Skeletal muscle tissue (tissue), 4 donors: ENCODE measurements around the gene RHOA. TPM values are rescaled to one million over a fixed set of nuclear protein-coding genes. Genes with fewer than 3 reads are reported as not detected.
"Not testable (repeated sequence)": the region's sequence is repeated elsewhere in the genome, so short reads cannot be mapped to it uniquely, and the experiment has no call there.

Experiments used
- H3K27ac ChIP-seq: one replicate; pipeline ENCODE4 v1.7.0; 2013; ENCODE audit warnings: mild to moderate bottlenecking, low read depth, low read length, inconsistent platforms
- H3K27me3 ChIP-seq, 3 donors: one replicate each; pipeline ENCODE4 v1.7.0; 2013; ENCODE audit warnings: low read length in 3 of 3; ENCODE audit not compliant: control insufficient read depth in 3 of 3, insufficient read depth in 3 of 3
- H3K36me3 ChIP-seq, 3 donors: one replicate each; pipeline ENCODE4 v1.7.0; 2013; ENCODE audit warnings: low read length in 3 of 3; ENCODE audit not compliant: control insufficient read depth in 3 of 3, insufficient read depth in 3 of 3
- H3K4me1 ChIP-seq, 3 donors: one replicate each; pipeline ENCODE4 v1.7.0; 2013; ENCODE audit warnings: low read length in 3 of 3, mild to moderate bottlenecking in 3 of 3; ENCODE audit not compliant: control insufficient read depth in 3 of 3, insufficient read depth in 3 of 3
- H3K4me3 ChIP-seq, 3 donors: one replicate each; pipeline ENCODE4 v1.7.0; 2013; ENCODE audit warnings: low read length in 3 of 3
- H3K9ac ChIP-seq, 3 donors: one replicate each; pipeline ENCODE4 v1.7.0; 2013; ENCODE audit warnings: low read length in 3 of 3, mild to moderate bottlenecking in 3 of 3, moderate library complexity in 2 of 3, low read depth in 1 of 3
- H3K9me3 ChIP-seq, 3 donors: one replicate each; pipeline ENCODE4 v1.7.0; 2013; ENCODE audit warnings: low read length in 3 of 3; ENCODE audit not compliant: control insufficient read depth in 3 of 3
- total RNA-seq: library from RNA; depleted of rRNA; stranded (reverse); fragments of >200 nt; gene quantifications from one replicate; pipeline ENCODE4 v1.2.3, GENCODE V29; 2014
- donor health status: Osteomylitis.

RHOA gene
- total RNA-seq, 1 donor from 2014 or later = 291 TPM

- Histone ChIP-seq H3K9me3 (no peaks in the 10 kb centered on the region), H3K4me1 (peaks cover 6 to 25% (median 12%) of the 10 kb centered on the region in 3 donors), H3K4me3 (peak overlapping the region; percentile 83 to 91 (median 84)), H3K27ac (peak overlapping the region; percentile 86), H3K36me3 (peaks cover 7 to 15% (median 7%) of the 10 kb centered on the region in 3 donors), H3K9ac (peak overlapping the region; percentile 73 to 89 (median 84)), H3K27me3 (no peaks in the 10 kb centered on the region)
Measured at GRCh38 chr3:49339581-49339940, 72.2 kb downstream of the RHOA start.

- H3K27me3 ChIP-seq = no peaks in the 10 kb centered on the region
- peak overlapping the region; percentile 25 for H3K27ac ChIP-seq
- no peaks in the 10 kb centered on the region for H3K9me3 ChIP-seq
- H3K4me1 ChIP-seq = peaks cover 0 to 19% (median 6%) of the 10 kb centered on the region in 3 donors
- peaks cover 17 to 38% (median 23%) of the 10 kb centered on the region in 3 donors for H3K36me3 ChIP-seq
- H3K9ac ChIP-seq = no peak overlapping the region
- H3K4me3 ChIP-seq = no peak overlapping the region
Measured at GRCh38 chr3:49333916-49334633, 77.7 kb downstream of the RHOA start.

DNA sequence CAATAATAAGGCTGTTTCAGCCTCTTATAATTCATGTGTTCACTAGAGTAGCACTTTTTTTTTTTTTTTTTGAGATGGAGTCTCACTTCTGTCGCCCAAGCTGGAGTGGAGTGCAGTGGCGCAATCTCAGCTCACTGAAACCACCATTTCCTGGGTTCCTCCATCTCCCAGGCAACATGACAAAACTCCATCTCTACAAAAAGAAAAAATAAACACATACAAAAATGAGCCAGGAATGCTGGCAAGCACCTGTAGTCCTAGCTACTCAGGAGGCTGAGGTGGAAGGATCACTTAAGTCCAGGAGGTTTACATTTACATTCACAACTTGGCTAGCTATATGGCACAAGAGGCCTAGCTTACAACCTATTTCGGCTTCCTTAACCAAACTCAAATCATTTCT is 78.7 kb downstream of the RHOA start:
- no peak overlapping the region for H3K27ac ChIP-seq
- H3K36me3 ChIP-seq = peaks cover 17 to 38% (median 23%) of the 10 kb centered on the region in 3 donors
- H3K4me3 ChIP-seq = no peak overlapping the region

GRCh38 chr3:49329186-49329585 is 82.6 kb downstream of the RHOA start:
- H3K36me3 ChIP-seq = peaks cover 36 to 49% (median 46%) of the 10 kb centered on the region in 3 donors
- no peaks in the 10 kb centered on the region for H3K27me3 ChIP-seq
- no peak overlapping the region for H3K4me3 ChIP-seq
- H3K27ac ChIP-seq = no peak overlapping the region
- H3K9ac ChIP-seq = no peak overlapping the region
- no peaks in the 10 kb centered on the region for H3K9me3 ChIP-seq
- H3K4me1 ChIP-seq = peaks cover 0 to 7% (median 1%) of the 10 kb centered on the region in 3 donors

More for the DNA sequence above, 78.7 kb downstream of the RHOA start:
- Histone ChIP-seq H3K4me1 (peaks cover 0 to 13% (median 4%) of the 10 kb centered on the region in 3 donors), H3K27me3 (no peaks in the 10 kb centered on the region), H3K9ac (no peak overlapping the region), H3K9me3 (no peaks in the 10 kb centered on the region)

DNA sequence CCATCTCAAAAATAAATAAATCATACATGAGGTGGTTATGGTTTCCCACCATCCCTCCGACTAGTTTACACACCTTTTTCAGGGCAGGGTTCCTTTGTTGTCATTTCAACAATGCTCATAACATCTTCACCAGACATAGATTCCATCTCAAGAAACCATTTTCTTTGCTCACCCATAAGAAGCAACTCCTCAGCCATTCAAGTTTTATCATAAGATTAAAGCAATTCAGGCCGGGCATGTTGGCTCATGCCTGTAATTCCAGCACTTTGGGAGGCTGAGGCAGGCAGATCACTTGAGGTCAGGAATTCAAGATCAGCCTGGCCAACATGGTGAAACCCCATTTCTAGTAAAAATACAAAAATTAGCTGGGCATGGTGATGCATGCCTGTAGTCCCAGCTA is 83.4 kb downstream of the RHOA start:
- H3K9ac ChIP-seq, H3K9me3 ChIP-seq, H3K4me1 ChIP-seq, H3K27me3 ChIP-seq, H3K27ac ChIP-seq, H3K4me3 ChIP-seq: not testable (repeated sequence)
- H3K36me3 ChIP-seq = peaks cover 42 to 54% (median 49%) of the 10 kb centered on the region in 3 donors

GRCh38 chr3:49327485-49327884 is 84.3 kb downstream of the RHOA start:
- peaks cover 44 to 58% (median 52%) of the 10 kb centered on the region in 3 donors for H3K36me3 ChIP-seq
- no peak overlapping the region for H3K9ac ChIP-seq
- no peak overlapping the region for H3K4me3 ChIP-seq

GRCh38 chr3:49324768-49325167 is 87.0 kb downstream of the RHOA start:
- no peak overlapping the region for H3K27ac ChIP-seq
- H3K9ac ChIP-seq = no peak overlapping the region
- H3K4me3 ChIP-seq = no peak overlapping the region
- no peaks in the 10 kb centered on the region for H3K4me1 ChIP-seq
- no peaks in the 10 kb centered on the region for H3K9me3 ChIP-seq
- peaks cover 42 to 68% (median 67%) of the 10 kb centered on the region in 3 donors for H3K36me3 ChIP-seq
- H3K27me3 ChIP-seq = no peaks in the 10 kb centered on the region

More at GRCh38 chr3:49327485-49327884, 84.3 kb downstream of the RHOA start:
- Histone ChIP-seq H3K27me3 (no peaks in the 10 kb centered on the region), H3K9me3 (no peaks in the 10 kb centered on the region), H3K27ac (no peak overlapping the region), H3K4me1 (no peaks in the 10 kb centered on the region)

DNA sequence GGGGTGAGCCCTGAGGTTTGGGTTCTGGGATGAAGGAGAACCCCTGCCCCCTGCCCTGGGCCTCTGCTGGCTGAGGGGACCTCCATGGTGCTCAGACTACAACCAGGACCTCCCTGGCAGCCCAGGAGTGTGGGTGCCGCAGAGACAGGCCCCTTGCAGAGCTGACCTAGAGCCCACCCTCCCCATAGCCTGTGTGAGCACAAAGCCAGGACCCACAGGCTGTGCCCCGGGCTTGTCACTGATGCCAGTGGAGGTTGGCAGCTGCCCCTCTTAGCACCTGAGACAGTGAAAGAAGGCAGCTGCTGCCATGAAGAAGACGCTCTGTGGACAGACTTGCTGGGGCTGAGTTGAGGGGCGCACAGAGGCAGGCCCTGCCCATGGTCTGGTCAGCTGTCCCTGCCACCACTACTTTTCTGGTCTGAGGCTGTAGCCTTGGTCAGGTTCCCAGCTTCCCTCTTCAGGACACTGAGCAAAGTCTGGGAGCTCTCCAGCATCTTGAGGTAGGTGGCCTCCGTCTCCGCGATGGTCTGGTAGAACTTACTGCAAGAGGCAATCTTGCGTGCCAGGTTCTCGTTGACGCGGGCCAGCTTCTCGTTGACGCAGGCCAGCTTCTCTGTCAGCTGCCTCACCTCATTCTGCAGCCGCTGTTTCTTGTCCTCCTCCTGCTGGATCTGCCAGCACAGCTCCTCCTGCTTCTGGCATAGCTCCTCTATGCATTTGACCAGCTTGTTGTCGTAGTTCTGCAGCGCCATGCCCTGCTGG is 94.9 kb downstream of the RHOA start:
- Histone ChIP-seq H3K4me3 (no peak overlapping the region), H3K27ac (no peak overlapping the region), H3K9ac (no peak overlapping the region), H3K9me3 (no peaks in the 10 kb centered on the region), H3K4me1 (peaks cover 0 to 5% (median 0%) of the 10 kb centered on the region in 3 donors), H3K27me3 (no peaks in the 10 kb centered on the region), H3K36me3 (peaks cover 16 to 44% (median 35%) of the 10 kb centered on the region in 3 donors)

GRCh38 chr3:49313896-49314688 is 97.7 kb downstream of the RHOA start:
- H3K4me3 ChIP-seq = no peak overlapping the region
- H3K36me3 ChIP-seq = peaks cover 20 to 44% (median 36%) of the 10 kb centered on the region in 3 donors
- peaks cover 0 to 5% (median 0%) of the 10 kb centered on the region in 3 donors for H3K4me1 ChIP-seq
- H3K9ac ChIP-seq = no peak overlapping the region
- no peaks in the 10 kb centered on the region for H3K9me3 ChIP-seq
- no peak overlapping the region for H3K27ac ChIP-seq
- H3K27me3 ChIP-seq = no peaks in the 10 kb centered on the region
